GM18519 (cell line): ENCODE data around the gene PRRC2B.
"Not testable (repeated sequence)": the region's sequence is repeated elsewhere in the genome, so short reads cannot be mapped to it uniquely, and the experiment has no call there.

Experiments used
- ATAC-seq: cut with Tn5 transposase; IDR thresholded peaks from one replicate; pipeline ENCODE4 v1.9.1; 2021; ENCODE audit warnings: mild to moderate bottlenecking, moderate library complexity; ENCODE audit not compliant: unreplicated experiment, low FRiP score

PRRC2B gene

GRCh38 chr9:131385296-131385695 is 8.6 kb upstream of the PRRC2B start:
- ATAC-seq = no peak

GRCh38 chr9:131386281-131386680 is 7.6 kb upstream of the PRRC2B start:
- no peak for ATAC-seq

- ATAC-seq = no peak
These were observed 6.5 kb upstream of the PRRC2B start for GRCh38 chr9:131387394-131387793.

GRCh38 chr9:131391020-131391419 is 2.9 kb upstream of the PRRC2B start:
- ATAC-seq = no peak

- no peak for ATAC-seq
These were observed 2.4 kb upstream of the PRRC2B start for GRCh38 chr9:131391504-131391903.

- ATAC-seq = no peak
These were observed 724 bp downstream of the PRRC2B start for GRCh38 chr9:131394464-131395156.

- ATAC-seq = no peak
These were observed 1.5 kb downstream of the PRRC2B start for GRCh38 chr9:131395157-131396098.

- ATAC-seq = not testable (repeated sequence)
These were observed 2.2 kb downstream of the PRRC2B start for GRCh38 chr9:131396099-131396479.

GRCh38 chr9:131396626-131397025 is 2.7 kb downstream of the PRRC2B start:
- ATAC-seq = no peak

GRCh38 chr9:131397100-131397790 is 3.4 kb downstream of the PRRC2B start:
- no peak for ATAC-seq

- ATAC-seq = no peak
These were observed 4.3 kb downstream of the PRRC2B start for GRCh38 chr9:131398204-131398603.

- ATAC-seq = no peak
These were observed 6.1 kb downstream of the PRRC2B start for GRCh38 chr9:131399972-131400371.

- ATAC-seq = no peak
These were observed 6.7 kb downstream of the PRRC2B start for GRCh38 chr9:131400627-131401026.

- ATAC-seq = no peak
These were observed 8.2 kb downstream of the PRRC2B start for GRCh38 chr9:131402073-131402472.

- no peak for ATAC-seq
These were observed 9.0 kb downstream of the PRRC2B start for GRCh38 chr9:131402738-131403492.

- no peak for ATAC-seq
These were observed 9.5 kb downstream of the PRRC2B start for GRCh38 chr9:131403493-131403773.

GRCh38 chr9:131404581-131404980 is 10.7 kb downstream of the PRRC2B start:
- ATAC-seq = no peak

GRCh38 chr9:131404987-131405386 is 11.1 kb downstream of the PRRC2B start:
- no peak for ATAC-seq

GRCh38 chr9:131405428-131405827 is 11.5 kb downstream of the PRRC2B start:
- ATAC-seq = no peak

- ATAC-seq = no peak
These were observed 12.1 kb downstream of the PRRC2B start for GRCh38 chr9:131405858-131406537.
